Measurements from ENCODE around the gene STIMATE.

- TF ChIP-seq, protein P1, sequence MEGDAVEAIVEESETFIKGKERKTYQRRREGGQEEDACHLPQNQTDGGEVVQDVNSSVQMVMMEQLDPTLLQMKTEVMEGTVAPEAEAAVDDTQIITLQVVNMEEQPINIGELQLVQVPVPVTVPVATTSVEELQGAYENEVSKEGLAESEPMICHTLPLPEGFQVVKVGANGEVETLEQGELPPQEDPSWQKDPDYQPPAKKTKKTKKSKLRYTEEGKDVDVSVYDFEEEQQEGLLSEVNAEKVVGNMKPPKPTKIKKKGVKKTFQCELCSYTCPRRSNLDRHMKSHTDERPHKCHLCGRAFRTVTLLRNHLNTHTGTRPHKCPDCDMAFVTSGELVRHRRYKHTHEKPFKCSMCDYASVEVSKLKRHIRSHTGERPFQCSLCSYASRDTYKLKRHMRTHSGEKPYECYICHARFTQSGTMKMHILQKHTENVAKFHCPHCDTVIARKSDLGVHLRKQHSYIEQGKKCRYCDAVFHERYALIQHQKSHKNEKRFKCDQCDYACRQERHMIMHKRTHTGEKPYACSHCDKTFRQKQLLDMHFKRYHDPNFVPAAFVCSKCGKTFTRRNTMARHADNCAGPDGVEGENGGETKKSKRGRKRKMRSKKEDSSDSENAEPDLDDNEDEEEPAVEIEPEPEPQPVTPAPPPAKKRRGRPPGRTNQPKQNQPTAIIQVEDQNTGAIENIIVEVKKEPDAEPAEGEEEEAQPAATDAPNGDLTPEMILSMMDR (IDR thresholded peaks at IDR 0.05; ENCODE audit: insufficient read depth, low read depth, low read length) = no peak
- no peak for TF ChIP-seq EZH2 (IDR thresholded peaks at IDR 0.05; ENCODE audit: insufficient read depth, low read length)
These were observed 87.5 kb downstream of the STIMATE start for GRCh38 chr3:52809662-52810377.
